HEK293 (cell line): ENCODE measurements around the gene ADGRF1.

ENCODE experiments used
- CTCF ChIA-PET: fragments of 350-600 bp; formaldehyde crosslinking; extraction: SDS; loops from one replicate; lab custom pipeline; 2021; ENCODE audit warnings: antibody characterized with exemption; lab: Yijun Ruan, JAX
- POLR2A ChIA-PET: fragments of 300-600 bp; formaldehyde crosslinking; extraction: SDS; loops from one replicate; lab custom pipeline; 2020; ENCODE audit warnings: antibody characterized with exemption, inconsistent platforms; lab: Yijun Ruan, JAX
- H3K27ac ChIP-seq: fragments of 200-500 bp; sonication (Bioruptor generic); 2 replicates; pipeline ENCODE4 v1.5.1; 2014; ENCODE audit warnings: low read depth, low read length, control low read depth, inconsistent platforms; ENCODE audit errors: extremely low read depth
- H3K36me3 ChIP-seq, 2 experiments: fragments of 200-500 bp in 1 of 2; sonication (Bioruptor generic) in 1 of 2; 1 replicate in 1 of 2; 2 replicates in 1 of 2; pipeline ENCODE4 v1.5.1; 2014 to 2017; ENCODE audit warnings: inconsistent platforms in 2 of 2, low read length in 2 of 2; ENCODE audit not compliant: control insufficient read depth in 2 of 2, insufficient read depth in 1 of 2
- H3K4me1 ChIP-seq: fragments of 200-500 bp; sonication (Bioruptor generic); 2 replicates; pipeline ENCODE4 v1.5.1; 2014; ENCODE audit warnings: mild to moderate bottlenecking, low read length, inconsistent platforms; ENCODE audit not compliant: control insufficient read depth, insufficient read depth
- H3K4me3 ChIP-seq: 2 replicates; pipeline ENCODE4 v1.5.1; 2011; ENCODE audit warnings: low read depth, mild to moderate bottlenecking, control low read depth, low read length, moderate library complexity
- H3K9me3 ChIP-seq: fragments of 200-500 bp; sonication (Bioruptor generic); 2 replicates; pipeline ENCODE4 v1.5.1; 2014; ENCODE audit warnings: low read depth, low read length, inconsistent platforms; ENCODE audit not compliant: control insufficient read depth, insufficient read depth
- GLIS2 ChIP-seq: fragments of 450-650 bp; formaldehyde crosslinking; IDR thresholded peaks from 2 replicates; pipeline ENCODE4 v1.5.1; 2016; ENCODE audit warnings: missing biosample characterization, missing genetic modification characterization
- HOXC10 ChIP-seq: sonication (generic); formaldehyde crosslinking; IDR thresholded peaks from 2 replicates; pipeline ENCODE4 v1.8.1; 2023; ENCODE audit warnings: mild to moderate bottlenecking, missing genetic modification reagents
- IKZF3 ChIP-seq: fragments of 450-650 bp; IDR thresholded peaks from 2 replicates; pipeline ENCODE4 v1.5.0; 2018; ENCODE audit warnings: missing biosample characterization, mild to moderate bottlenecking, missing genetic modification characterization, moderate library complexity
- SP7 ChIP-seq: fragments of 450-650 bp; formaldehyde crosslinking; IDR thresholded peaks from 2 replicates; pipeline ENCODE4 v1.5.1; 2016; ENCODE audit warnings: missing biosample characterization, missing genetic modification characterization
- ZBTB17 ChIP-seq: fragments of 450-650 bp; formaldehyde crosslinking; IDR thresholded peaks from 2 replicates; pipeline ENCODE4 v1.5.1; 2016; ENCODE audit warnings: missing biosample characterization, missing genetic modification characterization
- ZBTB21 ChIP-seq: fragments of 450-650 bp; formaldehyde crosslinking; IDR thresholded peaks from 2 replicates; pipeline ENCODE4 v1.5.1; 2017; ENCODE audit warnings: missing biosample characterization, missing genetic modification characterization
- ZBTB8A ChIP-seq: fragments of 450-650 bp; formaldehyde crosslinking; IDR thresholded peaks from 2 replicates; pipeline ENCODE4 v1.5.1; 2016; ENCODE audit warnings: missing biosample characterization, missing genetic modification characterization
- ZFHX2 ChIP-seq: fragments of 450-650 bp; formaldehyde crosslinking; conservative IDR thresholded peaks from 2 replicates; pipeline ENCODE4 v1.5.1; 2016; ENCODE audit warnings: missing biosample characterization, missing genetic modification characterization
- ZNF19 ChIP-seq: fragments of 450-650 bp; formaldehyde crosslinking; IDR thresholded peaks from 2 replicates; pipeline ENCODE4; 2016; ENCODE audit warnings: missing biosample characterization, missing genetic modification characterization, low read depth
- ZNF248 ChIP-seq: fragments of 450-650 bp; formaldehyde crosslinking; IDR thresholded peaks from 2 replicates; pipeline ENCODE4 v1.5.1; 2017; ENCODE audit warnings: missing biosample characterization, missing genetic modification characterization
- ZNF311 ChIP-seq: fragments of 450-650 bp; formaldehyde crosslinking; IDR thresholded peaks from 2 replicates; pipeline ENCODE4 v1.5.1; 2017; ENCODE audit warnings: missing biosample characterization, missing genetic modification characterization, borderline replicate concordance
- ZNF324 ChIP-seq: fragments of 450-650 bp; formaldehyde crosslinking; IDR thresholded peaks from 2 replicates; pipeline ENCODE4 v1.5.1; 2016; ENCODE audit warnings: missing biosample characterization, missing genetic modification characterization
- ZNF341 ChIP-seq: fragments of 450-650 bp; formaldehyde crosslinking; IDR thresholded peaks from 2 replicates; pipeline ENCODE4; 2016; ENCODE audit warnings: low read depth, missing biosample characterization, missing genetic modification characterization
- ZNF394 ChIP-seq: fragments of 450-650 bp; formaldehyde crosslinking; IDR thresholded peaks from 2 replicates; pipeline ENCODE4 v1.5.1; 2016; ENCODE audit warnings: missing biosample characterization, missing genetic modification characterization, mild to moderate bottlenecking, moderate library complexity, borderline replicate concordance
- ZNF510 ChIP-seq: fragments of 450-650 bp; formaldehyde crosslinking; IDR thresholded peaks from 2 replicates; pipeline ENCODE4 v1.5.1; 2018; ENCODE audit warnings: mild to moderate bottlenecking, missing genetic modification characterization, missing biosample characterization; ENCODE audit not compliant: insufficient replicate concordance
- ZNF530 ChIP-seq: fragments of 450-650 bp; formaldehyde crosslinking; IDR thresholded peaks from 2 replicates; pipeline ENCODE4 v1.5.1; 2016; ENCODE audit warnings: low read depth, missing biosample characterization, missing genetic modification characterization
- ZNF623 ChIP-seq: fragments of 450-650 bp; formaldehyde crosslinking; IDR thresholded peaks from 2 replicates; pipeline ENCODE4 v1.5.1; 2016; ENCODE audit warnings: missing biosample characterization, missing genetic modification characterization
- ZNF654 ChIP-seq: fragments of 450-650 bp; formaldehyde crosslinking; IDR thresholded peaks from 2 replicates; pipeline ENCODE4 v1.5.1; 2016; ENCODE audit warnings: low read depth, missing biosample characterization, missing genetic modification characterization
- ZNF768 ChIP-seq: fragments of 450-650 bp; formaldehyde crosslinking; IDR thresholded peaks from 2 replicates; pipeline ENCODE4 v1.5.1; 2018; ENCODE audit warnings: missing biosample characterization, mild to moderate bottlenecking, missing genetic modification characterization
- ZSCAN23 ChIP-seq: fragments of 450-650 bp; formaldehyde crosslinking; IDR thresholded peaks from 2 replicates; pipeline ENCODE4 v1.5.1; 2016; ENCODE audit warnings: missing biosample characterization, missing genetic modification characterization
- ZXDB ChIP-seq: fragments of 450-650 bp; formaldehyde crosslinking; IDR thresholded peaks from 2 replicates; pipeline ENCODE4 v1.5.1; 2016; ENCODE audit warnings: missing biosample characterization, missing genetic modification characterization

ADGRF1 gene

GRCh38 chr6:47080083-47080596 is 38.0 kb upstream of the ADGRF1 start:
- H3K4me3 ChIP-seq: no peak overlapping the region
- no peaks in the 10 kb centered on the region for H3K36me3 ChIP-seq
- no peak overlapping the region for H3K27ac ChIP-seq
- H3K9me3 ChIP-seq: no peaks in the 10 kb centered on the region
- TF ChIP-seq ZNF510 (tag by site-specific recombination) (no peak), ZNF19 (tag by site-specific recombination) (no peak), ZNF324 (tag by site-specific recombination) (no peak), ZNF341 (tag by site-specific recombination) (no peak), ZXDB (tag by site-specific recombination) (no peak), GLIS2 (tag by site-specific recombination) (no peak), ZBTB21 (tag by site-specific recombination) (no peak), ZNF394 (no peak), IKZF3 (tag by site-specific recombination) (no peak), ZNF248 (tag by site-specific recombination) (no peak), ZNF768 (tag by site-specific recombination) (no peak)
- H3K4me1 ChIP-seq: peaks cover 16% of the 10 kb centered on the region
- POLR2A ChIA-PET: no interaction called here
- CTCF ChIA-PET: interaction anchor here (0.7 to 2.1 kb wide), 7 partner anchors 10 to 237 kb away, joined by 3 to 6 read pairs (median 3); no protein-coding TSS in a partner anchor

DNA sequence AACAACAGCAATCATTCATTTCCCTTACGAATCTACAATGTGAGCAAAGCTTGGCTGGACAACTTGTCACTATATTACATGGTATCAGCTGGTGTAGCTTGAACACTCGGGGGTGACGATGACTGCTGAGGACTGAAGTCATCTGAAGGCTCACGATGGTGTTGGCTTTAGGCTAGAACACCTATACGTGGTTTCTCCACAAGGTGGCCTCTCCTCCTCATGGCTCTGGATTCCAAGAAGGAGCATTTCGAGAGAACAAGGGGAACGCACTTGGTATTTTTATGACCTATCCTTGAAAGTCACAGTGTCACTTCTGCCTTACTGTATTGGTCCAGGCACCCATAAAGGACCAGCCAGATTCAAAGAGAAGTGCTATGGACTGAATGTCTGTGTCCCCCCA is 37.5 kb upstream of the ADGRF1 start:
- Histone ChIP-seq H3K27ac (no peak overlapping the region), H3K36me3 (no peaks in the 10 kb centered on the region), H3K9me3 (no peaks in the 10 kb centered on the region), H3K4me3 (no peak overlapping the region), H3K4me1 (peaks cover 16% of the 10 kb centered on the region)
- TF ChIP-seq SP7 (tag by site-specific recombination): no peak
- TF ChIP-seq ZNF654 (tag by site-specific recombination): peak; percentile 14; the same call in 1 of the 2 replicates
- CTCF ChIA-PET: interaction anchor here (0.9 to 2.1 kb wide), 5 partner anchors 10 to 238 kb away, joined by 3 to 6 read pairs (median 4); no protein-coding TSS in a partner anchor
- POLR2A ChIA-PET: interaction anchor here (0.5 kb wide), 1 partner anchor 1748 kb away, joined by 4 read pairs; no protein-coding TSS in a partner anchor

DNA sequence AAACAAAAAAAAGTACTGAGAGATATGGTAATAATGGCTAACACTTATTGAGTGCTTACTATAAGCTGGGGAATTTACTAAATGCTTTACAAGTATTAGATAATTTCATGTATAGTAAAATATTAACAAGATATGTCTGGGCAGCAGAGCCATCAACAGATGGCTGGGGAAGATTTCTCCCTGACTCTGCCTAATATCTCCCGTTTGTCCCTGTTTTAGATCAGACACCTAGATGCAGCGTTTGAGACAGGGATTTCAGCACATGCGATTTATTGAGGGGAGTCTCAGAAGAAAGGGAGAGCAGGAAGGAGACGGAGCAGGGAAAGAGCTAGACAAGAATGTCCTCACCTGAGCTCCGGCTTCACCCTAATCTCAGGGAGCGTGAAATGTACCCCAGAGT is 36.9 kb upstream of the ADGRF1 start:
- H3K4me3 ChIP-seq: no peak overlapping the region
- no peak for TF ChIP-seq ZSCAN23
- TF ChIP-seq ZNF623 (tag by site-specific recombination): no peak
- TF ChIP-seq ZBTB8A (tag by site-specific recombination): no peak
- no peak for TF ChIP-seq HOXC10 (CRISPR knock-in tag)
- no peaks in the 10 kb centered on the region for H3K36me3 ChIP-seq
- no peak overlapping the region for H3K27ac ChIP-seq
- ChIA-PET CTCF (interaction anchor here (0.7 to 2.1 kb wide), 8 partner anchors 9 to 724 kb away, joined by 3 to 6 read pairs (median 3); partner anchors contain the start of gene PLA2G7), POLR2A (interaction anchor here (0.5 kb wide), 1 partner anchor 1748 kb away, joined by 4 read pairs; no protein-coding TSS in a partner anchor)
- peaks cover 12% of the 10 kb centered on the region for H3K4me1 ChIP-seq
- H3K9me3 ChIP-seq: no peaks in the 10 kb centered on the region

- Histone ChIP-seq H3K4me1 (peaks cover 5% of the 10 kb centered on the region), H3K27ac (no peak overlapping the region; the same call in 1 of the 2 replicates), H3K9me3 (no peaks in the 10 kb centered on the region), H3K36me3 (no peaks in the 10 kb centered on the region), H3K4me3 (no peak overlapping the region)
- POLR2A ChIA-PET: no interaction called here
- CTCF ChIA-PET: interaction anchor here (1.2 kb wide), 1 partner anchor 228 kb away, joined by 4 read pairs; no protein-coding TSS in a partner anchor
- TF ChIP-seq ZFHX2 (peak; percentile 64), ZNF311 (tag by site-specific recombination) (no peak), ZNF530 (tag by site-specific recombination) (peak; percentile 24; the same call in 1 of the 2 replicates), ZBTB17 (tag by site-specific recombination) (0 out of 2 replicates have a peak, but pooled peaks have one; percentile 18)
These were observed 34.6 kb upstream of the ADGRF1 start for GRCh38 chr6:47076422-47077344.
